ENCODE results near the gene NBAS.

The NBAS gene

GRCh38 chr2:15271941-15272542, 289.1 kb downstream of the NBAS start:
- Histone ChIP-seq H3K4me1 (ENCODE audit: insufficient read depth, low read length, severe bottlenecking) (no peaks in the 10 kb centered on the region), H3K9me3 (ENCODE audit: low read length) (no peaks in the 10 kb centered on the region), H2AFZ (ENCODE audit: low read length) (no peak overlapping the region), H3K79me2 (ENCODE audit: insufficient read depth, low read length) (no peaks in the 10 kb centered on the region), H3K9ac (ENCODE audit: low read length) (no peak overlapping the region), H3K36me3 (ENCODE audit: insufficient read depth, low read length) (peaks cover 11% of the 10 kb centered on the region), H3K9me2 (ENCODE audit: low read depth, low read length) (no peaks in the 10 kb centered on the region), H3K4me2 (ENCODE audit: low read length) (no peak overlapping the region), H3K27ac (ENCODE audit: low read depth, low read length, poor library complexity, severe bottlenecking) (no peak overlapping the region), H3F3A (ENCODE audit: insufficient read depth, low read length) (no peaks in the 10 kb centered on the region), H4K20me1 (ENCODE audit: insufficient read depth, low read length) (no peaks in the 10 kb centered on the region), H3K27me3 (ENCODE audit: insufficient read depth, low read length) (no peaks in the 10 kb centered on the region), H3K4me3 (ENCODE audit: low read depth, low read length, poor library complexity, severe bottlenecking) (no peak overlapping the region)
- TF ChIP-seq, protein P1, sequence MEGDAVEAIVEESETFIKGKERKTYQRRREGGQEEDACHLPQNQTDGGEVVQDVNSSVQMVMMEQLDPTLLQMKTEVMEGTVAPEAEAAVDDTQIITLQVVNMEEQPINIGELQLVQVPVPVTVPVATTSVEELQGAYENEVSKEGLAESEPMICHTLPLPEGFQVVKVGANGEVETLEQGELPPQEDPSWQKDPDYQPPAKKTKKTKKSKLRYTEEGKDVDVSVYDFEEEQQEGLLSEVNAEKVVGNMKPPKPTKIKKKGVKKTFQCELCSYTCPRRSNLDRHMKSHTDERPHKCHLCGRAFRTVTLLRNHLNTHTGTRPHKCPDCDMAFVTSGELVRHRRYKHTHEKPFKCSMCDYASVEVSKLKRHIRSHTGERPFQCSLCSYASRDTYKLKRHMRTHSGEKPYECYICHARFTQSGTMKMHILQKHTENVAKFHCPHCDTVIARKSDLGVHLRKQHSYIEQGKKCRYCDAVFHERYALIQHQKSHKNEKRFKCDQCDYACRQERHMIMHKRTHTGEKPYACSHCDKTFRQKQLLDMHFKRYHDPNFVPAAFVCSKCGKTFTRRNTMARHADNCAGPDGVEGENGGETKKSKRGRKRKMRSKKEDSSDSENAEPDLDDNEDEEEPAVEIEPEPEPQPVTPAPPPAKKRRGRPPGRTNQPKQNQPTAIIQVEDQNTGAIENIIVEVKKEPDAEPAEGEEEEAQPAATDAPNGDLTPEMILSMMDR (IDR thresholded peaks at IDR 0.05; ENCODE audit: low read length): no peak
- no peak for TF ChIP-seq EZH2 (IDR thresholded peaks at IDR 0.05; ENCODE audit: borderline replicate concordance, low read length)

DNA sequence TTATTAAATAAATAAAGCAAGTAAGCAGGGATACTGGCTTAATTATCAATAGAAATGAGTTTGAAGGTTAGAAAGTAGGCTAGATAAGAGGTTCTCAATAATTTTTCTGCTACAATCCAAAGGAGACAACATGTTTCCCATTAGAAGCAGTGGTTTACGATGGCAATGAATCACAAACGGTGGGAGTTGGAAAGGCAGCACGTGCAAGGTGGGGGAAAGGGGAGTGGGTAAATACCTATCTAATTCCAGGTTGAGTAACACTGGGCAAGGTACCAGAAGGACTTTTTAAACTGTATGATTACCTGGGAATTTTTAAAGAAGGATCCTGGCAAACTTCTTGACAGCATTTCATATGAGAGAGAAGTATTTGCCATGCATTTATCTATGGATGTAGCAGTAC, 289.9 kb downstream of the NBAS start:
- peaks cover 11% of the 10 kb centered on the region for H3K36me3 ChIP-seq (ENCODE audit: insufficient read depth, low read length)
- H3K9me2 ChIP-seq (ENCODE audit: low read depth, low read length): no peaks in the 10 kb centered on the region
- H3K27ac ChIP-seq (ENCODE audit: low read depth, low read length, poor library complexity, severe bottlenecking): no peak overlapping the region

DNA sequence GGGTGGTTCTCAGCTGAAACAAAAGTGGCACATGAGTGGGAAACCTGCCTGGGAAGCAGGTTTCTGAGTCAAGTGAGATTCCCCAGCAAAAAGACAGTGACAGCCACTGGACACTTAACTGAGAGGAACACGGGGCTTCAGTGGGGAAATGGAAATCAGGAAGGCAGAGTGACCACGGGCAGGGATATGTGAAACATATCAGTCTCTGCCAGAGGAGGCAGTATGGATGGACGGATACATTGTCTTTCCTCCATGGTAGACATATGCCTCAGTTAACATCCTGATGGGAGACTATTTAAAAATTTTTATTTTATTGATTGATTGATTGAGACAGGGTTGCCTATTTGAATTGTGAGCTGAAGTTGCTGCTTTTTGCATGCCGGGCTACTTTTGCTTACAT, 292.1 kb downstream of the NBAS start:
- no peaks in the 10 kb centered on the region for H3F3A ChIP-seq (ENCODE audit: insufficient read depth, low read length)
- H3K27ac ChIP-seq (ENCODE audit: low read depth, low read length, poor library complexity, severe bottlenecking): no peak overlapping the region
- no peak for TF ChIP-seq EZH2 (IDR thresholded peaks at IDR 0.05; ENCODE audit: borderline replicate concordance, low read length)
- TF ChIP-seq, protein P1 (IDR thresholded peaks at IDR 0.05; ENCODE audit: low read length): no peak
- no peaks in the 10 kb centered on the region for H3K79me2 ChIP-seq (ENCODE audit: insufficient read depth, low read length)
- no peaks in the 10 kb centered on the region for H4K20me1 ChIP-seq (ENCODE audit: insufficient read depth, low read length)
- H3K9ac ChIP-seq (ENCODE audit: low read length): no peak overlapping the region
- no peaks in the 10 kb centered on the region for H3K9me3 ChIP-seq (ENCODE audit: low read length)
- no peaks in the 10 kb centered on the region for H3K36me3 ChIP-seq (ENCODE audit: insufficient read depth, low read length)
- H3K9me2 ChIP-seq (ENCODE audit: low read depth, low read length): no peaks in the 10 kb centered on the region
- H3K4me1 ChIP-seq (ENCODE audit: insufficient read depth, low read length, severe bottlenecking): no peaks in the 10 kb centered on the region
- no peak overlapping the region for H2AFZ ChIP-seq (ENCODE audit: low read length)
- no peaks in the 10 kb centered on the region for H3K27me3 ChIP-seq (ENCODE audit: insufficient read depth, low read length)
- H3K4me2 ChIP-seq (ENCODE audit: low read length): no peak overlapping the region
- H3K4me3 ChIP-seq (ENCODE audit: low read depth, low read length, poor library complexity, severe bottlenecking): no peak overlapping the region

More for the DNA sequence above, 289.9 kb downstream of the NBAS start:
- Histone ChIP-seq H4K20me1 (ENCODE audit: insufficient read depth, low read length) (no peaks in the 10 kb centered on the region), H3F3A (ENCODE audit: insufficient read depth, low read length) (no peaks in the 10 kb centered on the region), H3K4me3 (ENCODE audit: low read depth, low read length, poor library complexity, severe bottlenecking) (no peak overlapping the region), H2AFZ (ENCODE audit: low read length) (no peak overlapping the region), H3K27me3 (ENCODE audit: insufficient read depth, low read length) (no peaks in the 10 kb centered on the region), H3K4me2 (ENCODE audit: low read length) (no peak overlapping the region), H3K79me2 (ENCODE audit: insufficient read depth, low read length) (no peaks in the 10 kb centered on the region), H3K9me3 (ENCODE audit: low read length) (no peaks in the 10 kb centered on the region), H3K4me1 (ENCODE audit: insufficient read depth, low read length, severe bottlenecking) (no peaks in the 10 kb centered on the region), H3K9ac (ENCODE audit: low read length) (no peak overlapping the region)
- TF ChIP-seq EZH2 (IDR thresholded peaks at IDR 0.05; ENCODE audit: borderline replicate concordance, low read length): no peak
- TF ChIP-seq, protein P1 (IDR thresholded peaks at IDR 0.05; ENCODE audit: low read length): no peak

Measured in OCI-LY1 (cell line).